ENCODE data around the gene NUMBL. TPM values are rescaled to one million over a fixed set of nuclear protein-coding genes. Genes with fewer than 3 reads are reported as not detected.

The NUMBL gene
- total and polyA plus RNA-seq, 2 of the 13 experiments (the other 11 are each of a cell fraction or from before 2014, with no cell fraction given): 0.49 to 2.3 TPM

DNA sequence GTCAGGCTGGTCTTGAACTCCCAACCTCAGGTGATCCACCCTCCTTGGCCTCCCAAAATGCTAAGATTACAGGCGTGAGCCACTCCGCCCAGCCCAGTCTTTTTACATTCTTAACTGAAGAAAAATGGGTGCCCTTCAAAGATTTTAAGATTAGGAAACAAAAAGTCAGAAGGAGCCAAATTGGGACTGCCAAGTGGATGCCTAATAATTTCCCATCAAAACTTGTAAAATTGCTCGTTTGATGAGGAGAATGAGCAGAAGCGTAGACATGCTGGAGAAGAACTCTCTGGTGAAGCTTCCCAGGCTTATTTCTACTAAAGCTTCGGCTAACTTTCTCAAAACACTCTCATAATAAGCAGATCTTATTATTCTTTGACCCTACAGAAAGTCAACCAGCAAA lies 31.3 kb downstream of the NUMBL start:
- Histone ChIP-seq H4K20me1 (ENCODE audit: insufficient read depth, low read length) (no peaks in the 10 kb centered on the region), H3K4me3 (replicated peaks in 1 of 3; ENCODE audit: insufficient read depth in 1 of 3, low read depth in 2 of 3, low read length in 3 of 3) (no peak overlapping the region), H3K79me2 (ENCODE audit: insufficient read depth, low read length) (no peaks in the 10 kb centered on the region), H3K9me3 (ENCODE audit: low read length) (no peaks in the 10 kb centered on the region), H3K9ac (ENCODE audit: insufficient read depth, low read depth, low read length) (no peak overlapping the region), H3K36me3 (replicated peaks in 1 of 2; ENCODE audit: control insufficient read depth in 1 of 2, insufficient read depth in 2 of 2, low read length in 2 of 2) (no peaks in the 10 kb centered on the region), H3K4me2 (ENCODE audit: low read depth, low read length) (no peak overlapping the region), H3K27me3 (ENCODE audit: control insufficient read depth in 1 of 2, insufficient read depth in 2 of 2, low read length in 2 of 2) (peaks cover 3 to 35% of the 10 kb centered on the region in 2 experiments; a peak in 3 of 5 replicates), H3K4me1 (ENCODE audit: insufficient read depth, low read length) (peaks cover 9% of the 10 kb centered on the region), H2AFZ (ENCODE audit: low read length) (no peak overlapping the region), H3K27ac (ENCODE audit: extremely low read length, insufficient read depth, low read length) (no peak overlapping the region)
- 67% methylated on average over 5 of the region's 5 CpGs for WGBS (ENCODE audit: low lambda C conversion rate)
- FAIRE-seq: no peak
- no peak for DNase-seq (ENCODE audit: low spot score)
- in situ Hi-C loops (cut with HindIII; ENCODE audit: extremely low pct_ligation_motif_present, low pct_unique_long_range_greater_than_20kb): loop anchor here (25.0 kb wide), 1 partner anchor 478 kb away; no protein-coding TSS in a partner anchor
- intact Hi-C loops (cut with micrococcal nuclease; ENCODE audit: unreplicated experiment): no loop called here
- ATAC-seq: no peak
- POLR2A ChIA-PET: no interaction called here
- BruUV-seq (replicated peaks): no TSS peak
- CTCF ChIA-PET (ENCODE audit: low intra/inter-chr PET ratio, low total read pairs): no interaction called here
- TF ChIP-seq ZNF143 (CRISPR knock-in tag; IDR thresholded peaks at IDR 0.05) (no peak), POLR2G (IDR thresholded peaks at IDR 0.05; ENCODE audit: low read depth, low read length) (no peak), ATRX (CRISPR knock-in tag; IDR thresholded peaks at IDR 0.05; ENCODE audit: borderline replicate concordance) (no peak), ZSCAN21 (CRISPR knock-in tag; IDR thresholded peaks at IDR 0.05; ENCODE audit: borderline replicate concordance) (no peak), ZNF616 (CRISPR knock-in tag; IDR thresholded peaks at IDR 0.05; ENCODE audit: low read depth) (no peak), CBX1 (IDR thresholded peaks at IDR 0.05; ENCODE audit: low read depth) (no peak), ZNF234 (CRISPR knock-in tag; conservative IDR thresholded peaks at IDR 0.05) (no peak)
- TF ChIP-seq, protein P1, sequence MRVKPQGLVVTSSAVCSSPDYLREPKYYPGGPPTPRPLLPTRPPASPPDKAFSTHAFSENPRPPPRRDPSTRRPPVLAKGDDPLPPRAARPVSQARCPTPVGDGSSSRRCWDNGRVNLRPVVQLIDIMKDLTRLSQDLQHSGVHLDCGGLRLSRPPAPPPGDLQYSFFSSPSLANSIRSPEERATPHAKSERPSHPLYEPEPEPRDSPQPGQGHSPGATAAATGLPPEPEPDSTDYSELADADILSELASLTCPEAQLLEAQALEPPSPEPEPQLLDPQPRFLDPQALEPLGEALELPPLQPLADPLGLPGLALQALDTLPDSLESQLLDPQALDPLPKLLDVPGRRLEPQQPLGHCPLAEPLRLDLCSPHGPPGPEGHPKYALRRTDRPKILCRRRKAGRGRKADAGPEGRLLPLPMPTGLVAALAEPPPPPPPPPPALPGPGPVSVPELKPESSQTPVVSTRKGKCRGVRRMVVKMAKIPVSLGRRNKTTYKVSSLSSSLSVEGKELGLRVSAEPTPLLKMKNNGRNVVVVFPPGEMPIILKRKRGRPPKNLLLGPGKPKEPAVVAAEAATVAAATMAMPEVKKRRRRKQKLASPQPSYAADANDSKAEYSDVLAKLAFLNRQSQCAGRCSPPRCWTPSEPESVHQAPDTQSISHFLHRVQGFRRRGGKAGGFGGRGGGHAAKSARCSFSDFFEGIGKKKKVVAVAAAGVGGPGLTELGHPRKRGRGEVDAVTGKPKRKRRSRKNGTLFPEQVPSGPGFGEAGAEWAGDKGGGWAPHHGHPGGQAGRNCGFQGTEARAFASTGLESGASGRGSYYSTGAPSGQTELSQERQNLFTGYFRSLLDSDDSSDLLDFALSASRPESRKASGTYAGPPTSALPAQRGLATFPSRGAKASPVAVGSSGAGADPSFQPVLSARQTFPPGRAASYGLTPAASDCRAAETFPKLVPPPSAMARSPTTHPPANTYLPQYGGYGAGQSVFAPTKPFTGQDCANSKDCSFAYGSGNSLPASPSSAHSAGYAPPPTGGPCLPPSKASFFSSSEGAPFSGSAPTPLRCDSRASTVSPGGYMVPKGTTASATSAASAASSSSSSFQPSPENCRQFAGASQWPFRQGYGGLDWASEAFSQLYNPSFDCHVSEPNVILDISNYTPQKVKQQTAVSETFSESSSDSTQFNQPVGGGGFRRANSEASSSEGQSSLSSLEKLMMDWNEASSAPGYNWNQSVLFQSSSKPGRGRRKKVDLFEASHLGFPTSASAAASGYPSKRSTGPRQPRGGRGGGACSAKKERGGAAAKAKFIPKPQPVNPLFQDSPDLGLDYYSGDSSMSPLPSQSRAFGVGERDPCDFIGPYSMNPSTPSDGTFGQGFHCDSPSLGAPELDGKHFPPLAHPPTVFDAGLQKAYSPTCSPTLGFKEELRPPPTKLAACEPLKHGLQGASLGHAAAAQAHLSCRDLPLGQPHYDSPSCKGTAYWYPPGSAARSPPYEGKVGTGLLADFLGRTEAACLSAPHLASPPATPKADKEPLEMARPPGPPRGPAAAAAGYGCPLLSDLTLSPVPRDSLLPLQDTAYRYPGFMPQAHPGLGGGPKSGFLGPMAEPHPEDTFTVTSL (CRISPR knock-in tag; IDR thresholded peaks at IDR 0.05; ENCODE audit: borderline replicate concordance): no peak

Data from HepG2 (cell line).